ENCODE data around the gene CYP2R1. TPM values are rescaled to one million over a fixed set of nuclear protein-coding genes. Genes with fewer than 3 reads are reported as not detected.
A peak's percentile ranks its signal among the peaks of the same experiment; 100 is the strongest.

Gene CYP2R1
- total RNA-seq, 1 donor from 2014 or later: 12.3 TPM

GRCh38 chr11:14894657-14895598, 2.9 kb upstream of the CYP2R1 start:
- TF ChIP-seq POLR2AphosphoS5 (IDR thresholded peaks at IDR 0.05; ENCODE audit: insufficient read depth in 1 of 2, low read depth in 1 of 2): no peak
- no peak for TF ChIP-seq CTCF (IDR thresholded peaks at IDR 0.05)
- no peak for TF ChIP-seq POLR2A (IDR thresholded peaks at IDR 0.05)
- Histone ChIP-seq H3K36me3 (no peaks in the 10 kb centered on the region), H3K9me3 (no peaks in the 10 kb centered on the region), H3K27ac (no peak overlapping the region), H3K4me1 (peaks cover 16% of the 10 kb centered on the region), H3K27me3 (no peaks in the 10 kb centered on the region), H3K4me3 (no peak overlapping the region)
- intact Hi-C loops (cut with DNase I): loop anchor here (10.0 kb wide), 1 partner anchor 370 kb away; the partner anchor contains the start of gene PSMA1
- no peak for DNase-seq (ENCODE audit: extremely low spot score in 2 of 2)

GRCh38 chr11:14892577-14892976, 546 bp upstream of the CYP2R1 start:
- H3K27me3 ChIP-seq: no peaks in the 10 kb centered on the region
- H3K4me3 ChIP-seq: peak overlapping the region; percentile 76 to 80
- no peaks in the 10 kb centered on the region for H3K9me3 ChIP-seq
- peaks cover 26% of the 10 kb centered on the region for H3K4me1 ChIP-seq
- H3K27ac ChIP-seq: peak overlapping the region; percentile 93
- intact Hi-C loops (cut with DNase I): loop anchor here (10.0 kb wide), 1 partner anchor 368 kb away; the partner anchor contains the start of gene PSMA1
- no peaks in the 10 kb centered on the region for H3K36me3 ChIP-seq
- TF ChIP-seq POLR2AphosphoS5 (IDR thresholded peaks at IDR 0.05; ENCODE audit: insufficient read depth in 1 of 2, low read depth in 1 of 2) (no peak), POLR2A (IDR thresholded peaks at IDR 0.05) (no peak), CTCF (IDR thresholded peaks at IDR 0.05) (no peak)
- DNase-seq (ENCODE audit: extremely low spot score in 2 of 2): no peak

- Histone ChIP-seq H3K4me1 (peaks cover 26% of the 10 kb centered on the region), H3K36me3 (no peaks in the 10 kb centered on the region), H3K27ac (peak overlapping the region; percentile 93), H3K9me3 (no peaks in the 10 kb centered on the region), H3K27me3 (no peaks in the 10 kb centered on the region), H3K4me3 (peak overlapping the region; percentile 76 to 80)
- TF ChIP-seq POLR2A (IDR thresholded peaks at IDR 0.05): peak in 1 of 2 donors; percentile 59
- TF ChIP-seq CTCF (IDR thresholded peaks at IDR 0.05): peak in 1 of 3 experiments; percentile 16
- peak; percentile 69 to 94 for TF ChIP-seq POLR2AphosphoS5 (IDR thresholded peaks at IDR 0.05; ENCODE audit: insufficient read depth in 1 of 2, low read depth in 1 of 2)
- intact Hi-C loops (cut with DNase I): loop anchor here (10.0 kb wide), 1 partner anchor 367 kb away; the partner anchor contains the start of gene PSMA1
- DNase-seq (ENCODE audit: extremely low spot score in 2 of 2): no peak
Observed at GRCh38 chr11:14891143-14892035, 642 bp downstream of the CYP2R1 start.

- intact Hi-C loops (cut with DNase I): no loop called here
- Histone ChIP-seq H3K4me1 (peaks cover 22% of the 10 kb centered on the region), H3K4me3 (no peak overlapping the region), H3K27me3 (no peaks in the 10 kb centered on the region), H3K36me3 (no peaks in the 10 kb centered on the region), H3K9me3 (no peaks in the 10 kb centered on the region), H3K27ac (no peak overlapping the region)
- no peak for TF ChIP-seq CTCF (IDR thresholded peaks at IDR 0.05)
- TF ChIP-seq POLR2AphosphoS5 (IDR thresholded peaks at IDR 0.05; ENCODE audit: insufficient read depth in 1 of 2, low read depth in 1 of 2): no peak
- no peak for TF ChIP-seq POLR2A (IDR thresholded peaks at IDR 0.05)
- no peak for DNase-seq (ENCODE audit: extremely low spot score in 2 of 2)
Observed at GRCh38 chr11:14886513-14886912, 5.5 kb downstream of the CYP2R1 start.
